WTC11 (cell line): ENCODE measurements around the gene NFIX. TPM values are rescaled to one million over a fixed set of nuclear protein-coding genes. Genes with fewer than 3 reads are reported as not detected.

Experiments
- ATAC-seq: fragments of 200-7000 bp; cut with Tn5 transposase; 2 replicates; pipeline ENCODE4 v1.10.0; 2021; ENCODE audit warnings: mild to moderate bottlenecking, moderate library complexity
- CTCF ChIA-PET: fragments of 300-600 bp; sonication (Branson Sonifier 250); formaldehyde crosslinking; loops from one replicate; lab custom pipeline; 2021; ENCODE audit warnings: antibody characterized with exemption; lab: Charles Lee
- POLR2A ChIA-PET: fragments of 350-600 bp; sonication (Branson Sonifier 250); formaldehyde crosslinking; loops from one replicate; lab custom pipeline; 2021; ENCODE audit warnings: antibody characterized with exemption; lab: Charles Lee
- DNase-seq: peaks from one replicate; pipeline ENCODE4 v3.0.0; 2021; ENCODE audit warnings: low spot score
- H3K27ac Mint-ChIP-seq: 2 replicates; pipeline ENCODE4 v1.8.0; 2021; ENCODE audit warnings: mixed read lengths
- H3K27me3 Mint-ChIP-seq: 2 replicates; pipeline ENCODE4 v1.8.0; 2021; ENCODE audit warnings: low read depth, mild to moderate bottlenecking, moderate library complexity, mixed read lengths
- H3K36me3 Mint-ChIP-seq: 2 replicates; pipeline ENCODE4 v1.8.0; 2021; ENCODE audit warnings: mixed read lengths
- H3K4me1 Mint-ChIP-seq: 2 replicates; pipeline ENCODE4 v1.8.0; 2022; ENCODE audit warnings: mixed read lengths
- H3K4me3 Mint-ChIP-seq: 2 replicates; pipeline ENCODE4 v1.8.0; 2021; ENCODE audit warnings: mild to moderate bottlenecking, moderate library complexity, mixed read lengths
- H3K9me3 Mint-ChIP-seq: 2 replicates; pipeline ENCODE4 v1.8.0; 2021; ENCODE audit warnings: mixed read lengths
- AR ChIP-seq: fragments of 250-450 bp; sonication (Bioruptor Pico); IDR thresholded peaks from 2 replicates; pipeline ENCODE4 v1.9.0; 2021; ENCODE audit warnings: mild to moderate bottlenecking
- ATF6 ChIP-seq: sonication (generic); formaldehyde crosslinking; IDR thresholded peaks from 2 replicates; pipeline ENCODE4 v1.8.1; 2023; ENCODE audit warnings: mild to moderate bottlenecking, missing genetic modification reagents
- E2F4 ChIP-seq: sonication (generic); formaldehyde crosslinking; IDR thresholded peaks from 2 replicates; pipeline ENCODE4 v1.8.1; 2022; ENCODE audit warnings: low read depth, mild to moderate bottlenecking, moderate library complexity, missing genetic modification reagents, borderline replicate concordance
- EMX1 ChIP-seq: fragments of 250-450 bp; sonication (Bioruptor Pico); IDR thresholded peaks from 2 replicates; pipeline ENCODE4 v1.8.0; 2021; ENCODE audit warnings: mild to moderate bottlenecking
- ETV6 ChIP-seq: sonication (generic); formaldehyde crosslinking; IDR thresholded peaks from 2 replicates; pipeline ENCODE4 v1.8.1; 2022; ENCODE audit warnings: mild to moderate bottlenecking, missing genetic modification reagents
- HMGA2 ChIP-seq: fragments of 250-450 bp; sonication (Bioruptor Pico); IDR thresholded peaks from 2 replicates; pipeline ENCODE4 v1.4.0; 2021; ENCODE audit warnings: mild to moderate bottlenecking, moderate library complexity
- HMGXB4 ChIP-seq: sonication (generic); formaldehyde crosslinking; IDR thresholded peaks from 2 replicates; pipeline ENCODE4 v1.8.1; 2023; ENCODE audit warnings: mild to moderate bottlenecking, moderate library complexity, missing genetic modification reagents
- NR2C2 ChIP-seq: sonication (generic); formaldehyde crosslinking; IDR thresholded peaks from 2 replicates; pipeline ENCODE4 v1.8.0; 2022; ENCODE audit warnings: mild to moderate bottlenecking, missing genetic modification reagents
- PREB ChIP-seq: sonication (generic); formaldehyde crosslinking; IDR thresholded peaks from 2 replicates; pipeline ENCODE4 v1.8.1; 2022; ENCODE audit warnings: mild to moderate bottlenecking, missing genetic modification reagents, moderate library complexity, borderline replicate concordance
- SP1 ChIP-seq: sonication (generic); formaldehyde crosslinking; conservative IDR thresholded peaks from 2 replicates; pipeline ENCODE4 v1.8.1; 2022; ENCODE audit warnings: missing genetic modification reagents
- TCF7 ChIP-seq: sonication (generic); formaldehyde crosslinking; IDR thresholded peaks from 2 replicates; pipeline ENCODE4 v1.8.0; 2022; ENCODE audit warnings: mild to moderate bottlenecking, low read depth, missing genetic modification reagents, moderate library complexity
- TEAD1 ChIP-seq: sonication (generic); formaldehyde crosslinking; IDR thresholded peaks from 2 replicates; pipeline ENCODE4 v1.8.0; 2022; ENCODE audit warnings: mild to moderate bottlenecking, missing genetic modification reagents
- USF2 ChIP-seq: sonication (generic); formaldehyde crosslinking; IDR thresholded peaks from 2 replicates; pipeline ENCODE4 v1.8.1; 2023; ENCODE audit warnings: mild to moderate bottlenecking, missing genetic modification reagents, moderate library complexity
- ZBTB21 ChIP-seq: sonication (generic); formaldehyde crosslinking; IDR thresholded peaks from 2 replicates; pipeline ENCODE4 v1.8.1; 2023; ENCODE audit warnings: mild to moderate bottlenecking, missing genetic modification reagents, borderline replicate concordance
- ZNF263 ChIP-seq: sonication (generic); formaldehyde crosslinking; IDR thresholded peaks from 2 replicates; pipeline ENCODE4 v1.8.1; 2022; ENCODE audit warnings: low read depth, mild to moderate bottlenecking, moderate library complexity, missing genetic modification reagents
- ZNF532 ChIP-seq: fragments of 250-450 bp; sonication (Bioruptor Pico); IDR thresholded peaks from 2 replicates; pipeline ENCODE4 v1.9.0; 2021; ENCODE audit warnings: mild to moderate bottlenecking, borderline replicate concordance
- ZSCAN18 ChIP-seq: fragments of 250-450 bp; sonication (Bioruptor Pico); IDR thresholded peaks from 2 replicates; pipeline ENCODE4 v2.1.2; 2022; ENCODE audit warnings: mild to moderate bottlenecking, moderate library complexity
- total RNA-seq: library from RNA; stranded (reverse); gene quantifications from 3 replicates; pipeline ENCODE4 v1.2.3, GENCODE V29; 2021

The NFIX gene
- total RNA-seq, 1 experiment from 2014 or later = 1.4 TPM

- H3K27me3 Mint-ChIP-seq = peaks cover 75% of the 10 kb centered on the region
- no peak overlapping the region for H3K4me3 Mint-ChIP-seq
- no peak for DNase-seq
- no peaks in the 10 kb centered on the region for H3K36me3 Mint-ChIP-seq
- peaks cover 8% of the 10 kb centered on the region for H3K4me1 Mint-ChIP-seq
- H3K9me3 Mint-ChIP-seq = no peaks in the 10 kb centered on the region
- H3K27ac Mint-ChIP-seq = no peak overlapping the region
- POLR2A ChIA-PET = no interaction called here
- CTCF ChIA-PET = interaction anchor here (0.9 to 1.7 kb wide), 6 partner anchors 18 to 59 kb away, joined by 3 to 9 read pairs (median 6); no protein-coding TSS in a partner anchor
- no peak for ATAC-seq
- TF ChIP-seq AR (CRISPR knock-in tag) (no peak), ETV6 (CRISPR knock-in tag) (no peak), PREB (CRISPR knock-in tag) (no peak), USF2 (CRISPR knock-in tag) (no peak), ATF6 (CRISPR knock-in tag) (no peak), TCF7 (no peak), SP1 (CRISPR knock-in tag) (no peak), HMGXB4 (CRISPR knock-in tag) (no peak), ZNF263 (no peak), ZBTB21 (no peak)
Observed at GRCh38 chr19:13035820-13036365, 40.6 kb downstream of the NFIX start.

- peak; percentile 45; the same call in 1 of the 2 replicates for ATAC-seq
- H3K27ac Mint-ChIP-seq = no peak overlapping the region
- CTCF ChIA-PET = interaction anchor here (0.9 to 1.9 kb wide), 7 partner anchors 18 to 71 kb away, joined by 3 to 9 read pairs (median 6); no protein-coding TSS in a partner anchor
- no peak for DNase-seq
- H3K4me1 Mint-ChIP-seq = peaks cover 8% of the 10 kb centered on the region
- H3K4me3 Mint-ChIP-seq = no peak overlapping the region
- H3K36me3 Mint-ChIP-seq = no peaks in the 10 kb centered on the region
- H3K9me3 Mint-ChIP-seq = no peaks in the 10 kb centered on the region
- POLR2A ChIA-PET = interaction anchor here (0.5 kb wide), 1 partner anchor 43 kb away, joined by 3 read pairs; no protein-coding TSS in a partner anchor
- H3K27me3 Mint-ChIP-seq = peaks cover 72% of the 10 kb centered on the region
- TF ChIP-seq NR2C2 (CRISPR knock-in tag) (no peak), EMX1 (CRISPR knock-in tag) (no peak), TEAD1 (CRISPR knock-in tag) (no peak), HMGA2 (CRISPR knock-in tag) (no peak), ZSCAN18 (no peak), E2F4 (CRISPR knock-in tag) (no peak), ZNF532 (CRISPR knock-in tag) (no peak)
Observed at GRCh38 chr19:13036366-13036976, 41.2 kb downstream of the NFIX start.
